ENCODE data around the gene PYDC1.
"Not testable (repeated sequence)": the region's sequence is repeated elsewhere in the genome, so short reads cannot be mapped to it uniquely, and the experiment has no call there.

The PYDC1 gene

DNA sequence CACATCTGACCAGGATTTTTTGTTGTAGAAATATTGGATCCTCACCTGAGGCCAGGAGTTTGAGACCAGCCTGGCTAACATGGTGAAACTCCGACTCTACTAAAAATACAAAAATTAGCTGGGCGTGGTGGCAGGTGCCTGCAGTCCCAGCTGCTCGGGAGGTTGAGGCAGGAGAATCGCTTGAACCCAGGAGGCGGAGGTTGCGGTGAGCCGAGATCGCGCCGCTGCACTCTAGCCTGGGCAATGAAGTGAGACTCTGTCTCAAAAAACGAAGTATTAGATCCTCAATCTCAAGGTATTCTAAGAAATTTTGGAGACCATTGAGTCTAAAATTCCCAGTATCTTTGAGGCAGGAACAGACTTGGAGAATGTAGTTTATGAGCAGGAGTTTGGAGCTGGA, 21.1 kb downstream of the PYDC1 start:
- DNase-seq (ENCODE audit: low read depth) = not testable (repeated sequence)

DNA sequence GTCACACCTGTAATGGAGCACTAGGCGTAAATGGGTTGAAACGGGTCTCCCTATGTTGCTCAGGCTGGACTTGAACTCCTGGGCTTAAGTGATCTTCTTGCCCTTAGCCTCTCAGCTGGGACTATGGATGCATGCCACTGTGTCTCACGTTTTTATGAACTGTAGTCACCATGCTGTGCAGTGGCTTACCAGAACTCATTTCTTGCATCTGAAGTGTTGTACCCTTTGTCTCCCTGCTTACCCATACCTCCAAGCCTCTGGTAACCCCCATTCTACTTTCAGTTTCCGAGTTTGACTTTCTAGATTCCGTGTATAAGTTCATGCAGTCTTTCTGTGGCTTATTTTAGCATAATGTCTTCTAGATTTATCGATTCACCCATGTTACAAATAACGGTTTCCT, 22.0 kb downstream of the PYDC1 start:
- DNase-seq (ENCODE audit: low read depth) = no peak

DNA sequence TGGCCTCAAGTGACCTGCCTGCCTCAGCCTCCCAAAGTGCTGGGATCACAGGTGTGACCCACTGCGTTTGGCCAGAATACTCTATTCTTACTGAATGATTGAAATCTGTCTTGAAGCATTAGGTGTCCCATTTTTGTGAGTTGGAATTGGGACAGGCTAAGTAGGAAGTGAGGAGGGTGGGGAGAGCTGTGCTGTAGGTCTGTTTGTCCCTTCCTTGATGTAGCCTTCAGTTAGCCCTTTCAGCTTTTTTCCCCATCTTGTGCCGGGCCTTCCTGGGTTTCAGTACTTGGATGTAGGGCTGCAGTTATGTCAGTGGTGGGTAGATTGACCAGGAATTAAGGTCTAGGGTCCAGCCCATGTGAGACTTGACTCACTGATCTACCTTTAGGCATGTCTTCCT, 23.1 kb downstream of the PYDC1 start:
- DNase-seq (ENCODE audit: low read depth) = no peak

DNA sequence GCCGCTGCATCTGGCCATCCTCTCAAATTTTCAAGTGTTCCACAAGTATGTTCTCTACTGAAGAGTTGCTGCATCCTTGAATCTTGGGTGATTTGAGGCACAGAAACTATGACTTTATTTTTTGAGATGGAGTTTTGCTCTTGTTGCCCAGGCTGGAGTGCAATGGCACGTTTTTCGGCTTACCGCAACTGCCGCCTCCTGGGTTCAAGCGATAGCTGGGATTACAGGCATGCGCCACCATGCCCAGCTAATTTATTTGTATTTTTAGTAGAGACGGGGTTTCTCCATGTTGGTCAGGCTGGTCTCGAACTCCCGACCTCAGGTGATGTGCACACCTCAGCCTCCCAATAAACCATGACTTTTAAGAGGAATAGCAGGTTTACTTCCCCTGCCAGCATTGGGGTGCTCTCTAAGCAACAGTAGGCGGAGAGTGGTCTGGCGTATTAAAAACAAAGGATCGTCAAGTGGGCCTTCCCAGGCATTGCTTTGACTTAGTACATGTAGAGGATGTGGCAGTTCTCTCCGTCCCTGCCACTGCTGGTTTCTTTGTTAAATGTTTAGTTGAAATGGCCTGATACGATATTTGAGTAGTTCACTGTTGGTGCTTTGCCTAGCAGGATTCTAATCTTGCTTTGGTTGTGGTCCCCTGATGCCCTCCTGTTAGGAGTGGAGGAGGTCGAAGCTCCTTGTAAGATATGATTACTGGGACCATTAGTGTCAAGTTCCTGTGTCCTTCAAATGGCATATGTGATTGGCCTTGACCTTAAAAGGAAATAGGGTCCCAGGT, 23.9 kb downstream of the PYDC1 start:
- no peak for DNase-seq (ENCODE audit: low read depth)

DNA sequence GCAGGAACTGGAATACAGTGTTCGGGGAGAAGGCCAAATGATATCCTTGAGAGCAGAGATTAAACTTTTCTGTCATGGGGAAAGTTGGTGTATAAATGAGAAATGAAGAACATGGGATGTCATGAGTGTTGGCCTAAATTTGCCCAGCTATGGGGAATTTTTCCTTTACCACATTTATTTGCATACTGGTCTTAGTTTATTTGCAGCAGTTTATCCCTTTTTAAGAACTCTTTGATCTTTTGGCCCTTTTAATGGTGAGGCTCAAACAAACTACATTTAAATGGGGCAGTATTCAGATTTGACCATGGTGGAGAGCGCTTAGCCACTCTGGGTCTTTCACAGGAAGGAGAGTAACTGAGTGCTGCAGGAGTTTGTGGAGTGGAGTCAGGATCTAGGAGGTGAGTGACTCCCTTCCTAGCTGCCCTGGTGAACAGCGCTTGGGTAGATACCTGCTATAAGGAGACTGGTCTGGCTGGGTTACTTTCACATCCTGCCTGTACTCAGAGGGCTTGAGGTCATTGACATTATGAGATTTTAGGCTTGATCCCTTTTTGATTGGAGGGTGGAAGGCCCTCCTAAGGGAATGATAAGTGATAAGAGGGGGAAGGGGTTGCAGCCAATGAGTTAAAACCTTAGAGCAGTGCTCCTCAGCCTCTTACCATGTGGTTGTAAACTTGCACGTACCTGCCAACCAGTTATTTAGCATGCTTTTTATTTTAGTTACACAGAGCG, 25.1 kb downstream of the PYDC1 start:
- DNase-seq (ENCODE audit: low read depth) = no peak

DNA sequence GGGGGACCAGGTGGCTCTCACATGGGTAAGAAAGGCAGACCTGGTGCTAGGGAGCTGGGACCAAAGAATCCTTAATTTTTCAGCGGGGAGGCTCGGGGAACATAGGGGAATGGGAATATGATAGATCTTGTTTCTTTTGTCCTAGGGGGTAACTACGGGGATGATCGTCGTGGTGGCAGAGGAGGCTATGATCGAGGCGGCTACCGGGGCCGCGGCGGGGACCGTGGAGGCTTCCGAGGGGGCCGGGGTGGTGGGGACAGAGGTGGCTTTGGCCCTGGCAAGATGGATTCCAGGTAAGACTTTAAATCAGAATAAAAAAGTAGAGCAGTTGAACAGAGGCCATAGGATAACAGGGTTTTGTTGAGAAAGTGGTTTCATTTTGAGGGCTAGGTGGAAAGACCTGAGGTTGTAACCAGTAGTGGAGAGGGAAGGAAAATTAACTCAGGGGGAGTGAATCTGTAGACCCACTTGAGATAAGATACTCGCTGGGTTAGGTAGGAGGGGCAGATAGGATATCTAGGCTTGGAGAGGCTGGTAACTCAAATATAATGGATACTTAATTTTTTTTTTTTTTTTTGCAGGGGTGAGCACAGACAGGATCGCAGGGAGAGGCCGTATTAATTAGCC, 26.0 kb downstream of the PYDC1 start:
- DNase-seq (ENCODE audit: low read depth) = no peak

DNA sequence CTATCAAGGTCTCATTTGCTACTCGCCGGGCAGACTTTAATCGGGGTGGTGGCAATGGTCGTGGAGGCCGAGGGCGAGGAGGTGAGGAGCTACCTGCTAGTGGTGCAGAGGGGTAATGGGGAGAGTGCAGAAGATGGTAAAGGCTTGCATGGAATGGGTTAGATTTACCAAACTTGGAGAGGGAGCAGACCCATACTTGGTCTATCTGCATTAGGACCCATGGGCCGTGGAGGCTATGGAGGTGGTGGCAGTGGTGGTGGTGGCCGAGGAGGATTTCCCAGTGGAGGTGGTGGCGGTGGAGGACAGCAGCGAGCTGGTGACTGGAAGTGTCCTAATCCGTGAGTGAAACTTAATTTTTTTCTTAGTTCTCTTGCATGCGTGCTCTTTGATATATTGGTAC, 26.9 kb downstream of the PYDC1 start:
- no peak for DNase-seq (ENCODE audit: low read depth)

DNA sequence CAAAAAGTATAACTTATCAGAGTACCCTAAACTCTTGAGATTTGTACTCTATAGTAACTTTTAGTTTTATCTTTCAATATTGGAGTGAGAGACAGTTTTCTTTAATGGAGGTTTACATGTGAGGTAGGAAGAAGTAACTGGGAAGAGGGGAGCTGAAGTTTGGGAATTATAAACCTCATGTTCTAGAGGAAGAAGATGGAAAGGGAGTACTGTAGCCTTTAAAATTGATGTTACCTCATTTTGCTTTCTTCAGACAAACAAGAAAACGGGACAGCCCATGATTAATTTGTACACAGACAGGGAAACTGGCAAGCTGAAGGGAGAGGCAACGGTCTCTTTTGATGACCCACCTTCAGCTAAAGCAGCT, 27.5 kb downstream of the PYDC1 start:
- no peak for DNase-seq (ENCODE audit: low read depth)

DNA sequence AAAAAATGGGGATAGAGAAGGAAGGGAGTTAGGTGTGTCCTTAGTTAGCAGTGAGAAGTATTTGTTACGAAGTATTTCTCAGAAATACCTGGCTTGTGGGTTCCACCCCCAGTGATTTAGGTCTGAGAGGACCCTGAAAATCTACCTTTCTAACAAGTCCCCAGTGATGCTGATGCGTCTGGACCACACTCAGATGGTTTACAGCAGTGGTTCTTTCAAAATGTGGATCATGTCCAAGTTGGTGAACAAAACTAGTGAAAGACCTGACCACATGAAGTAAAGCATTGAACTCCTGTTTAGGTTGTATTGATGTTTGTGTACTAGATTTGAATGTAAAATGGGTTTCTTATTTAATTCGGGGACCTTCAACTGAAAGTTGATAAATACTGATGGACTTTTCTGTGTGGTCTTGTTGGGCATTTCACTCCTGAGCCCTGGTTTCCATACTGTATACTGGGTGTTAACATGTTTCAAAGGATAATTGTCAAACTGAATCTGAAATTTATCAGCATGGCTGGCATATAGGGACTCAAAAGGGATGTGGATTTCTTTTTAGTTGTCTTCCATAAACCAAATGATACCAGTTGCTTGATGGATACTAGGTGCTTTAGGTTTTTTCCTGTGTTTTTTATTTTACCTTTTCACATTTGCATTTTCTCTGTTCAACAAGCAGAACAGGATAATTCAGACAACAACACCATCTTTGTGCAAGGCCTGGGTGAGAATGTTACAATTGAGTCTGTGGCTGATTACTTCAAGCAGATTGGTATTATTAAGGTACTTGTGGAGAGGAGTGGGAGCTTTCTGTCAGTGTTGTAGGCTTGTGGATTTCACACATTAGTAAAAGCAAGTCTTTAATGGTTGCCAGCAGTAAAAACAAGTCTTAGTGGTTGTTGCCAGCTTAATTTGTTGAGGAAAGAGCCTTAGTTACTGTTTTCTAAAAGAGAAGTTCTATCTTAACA, 28.2 kb downstream of the PYDC1 start:
- DNase-seq (ENCODE audit: low read depth) = no peak

DNA sequence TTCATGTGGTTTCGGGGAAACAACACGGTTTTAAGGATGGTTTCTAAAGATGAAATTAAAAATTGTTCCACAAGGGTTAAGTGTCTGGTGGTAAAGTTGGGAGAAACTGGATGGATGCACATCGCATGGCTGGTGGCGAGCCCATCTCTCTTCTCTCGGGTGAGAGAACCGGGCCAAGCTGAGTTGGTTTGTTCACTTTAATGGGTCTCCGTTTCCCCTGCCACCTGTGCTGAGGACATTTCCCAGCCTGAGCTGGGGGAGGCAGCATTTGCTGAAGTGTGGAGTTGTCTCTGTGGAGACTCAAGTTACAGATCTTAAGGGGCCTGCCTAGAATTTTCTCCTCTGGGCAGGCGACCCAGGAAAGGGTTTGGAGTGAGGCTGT, 29.1 kb downstream of the PYDC1 start:
- no peak for DNase-seq (ENCODE audit: low read depth)

DNA sequence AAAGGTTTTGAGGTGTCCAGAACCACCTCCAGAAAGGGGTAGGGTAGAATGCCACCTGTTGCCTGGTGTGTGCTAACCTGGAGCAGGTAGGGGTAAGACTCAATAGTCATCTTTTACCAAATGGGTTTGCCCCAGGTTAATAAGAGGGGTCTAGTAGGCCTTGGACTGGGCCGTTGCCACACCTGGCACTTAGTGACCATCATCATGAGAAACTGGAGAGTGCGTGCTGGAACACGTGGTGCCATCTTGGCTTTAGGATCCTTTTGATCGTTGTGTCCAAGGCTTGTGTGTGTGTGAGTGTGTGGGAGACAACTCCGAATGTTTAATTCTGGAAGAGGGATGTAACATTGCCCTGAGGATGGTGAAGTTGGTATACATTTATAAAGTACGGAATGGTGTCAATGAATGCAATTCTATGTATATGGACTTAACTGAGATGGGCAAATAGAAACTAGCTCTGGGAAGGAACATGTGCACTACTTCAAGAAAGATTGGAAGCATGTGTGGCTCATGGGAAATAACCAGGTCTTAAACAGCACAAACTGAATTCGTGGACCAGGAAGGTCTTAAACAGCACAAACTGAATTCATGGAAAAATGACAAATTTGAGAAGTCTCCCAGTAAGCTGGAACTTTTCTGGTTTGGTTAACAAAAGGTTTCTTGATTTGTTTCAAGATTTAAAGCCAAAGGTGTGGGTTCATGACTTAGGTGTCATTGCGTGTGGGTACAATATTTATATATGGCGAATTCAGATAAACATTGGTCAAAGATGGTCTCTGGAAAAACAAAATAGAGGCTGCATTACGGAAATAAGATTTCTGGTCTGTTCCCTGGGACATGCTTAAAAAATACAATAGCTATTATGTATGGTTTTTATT, 29.8 kb downstream of the PYDC1 start:
- no peak for DNase-seq (ENCODE audit: low read depth)

DNA sequence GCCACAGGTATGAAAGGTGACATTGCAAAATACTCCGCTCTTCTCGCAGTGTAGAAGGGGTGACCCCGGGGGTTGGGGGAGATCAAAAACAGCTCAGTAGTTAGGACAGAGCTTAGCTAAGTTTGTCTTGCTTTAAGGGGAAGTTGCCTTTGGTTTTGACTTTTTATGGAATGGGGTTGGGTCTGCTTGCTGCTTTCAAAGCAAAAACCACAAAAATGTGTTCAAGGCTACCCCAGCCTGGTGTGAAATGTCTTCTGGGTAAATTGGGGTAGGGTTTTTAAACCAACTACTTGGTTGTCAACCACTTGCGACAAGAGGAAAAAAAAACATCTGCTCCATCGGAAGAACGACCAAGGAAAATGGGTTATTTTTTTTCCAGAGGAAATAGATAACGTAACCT, 30.8 kb downstream of the PYDC1 start:
- no peak for DNase-seq (ENCODE audit: low read depth)

DNA sequence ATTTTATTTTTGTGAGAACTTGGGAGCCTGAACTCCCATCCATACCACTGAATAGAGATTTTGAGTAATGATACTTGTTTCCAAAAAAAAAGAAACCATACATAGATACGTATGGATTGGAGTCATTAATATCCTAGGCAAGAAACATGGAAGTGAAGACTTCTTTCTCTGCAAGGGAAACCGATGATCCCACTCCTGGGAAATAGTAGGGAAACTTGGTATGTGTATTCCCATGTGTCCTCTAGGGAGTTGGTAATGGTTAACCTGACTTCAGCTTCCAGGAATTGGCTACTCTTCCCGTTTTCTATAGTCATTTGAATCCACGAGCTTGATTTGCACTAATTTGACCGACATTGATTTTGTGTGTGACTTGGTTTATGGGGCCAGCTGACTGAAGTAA, 31.6 kb downstream of the PYDC1 start:
- no peak for DNase-seq (ENCODE audit: low read depth)

DNA sequence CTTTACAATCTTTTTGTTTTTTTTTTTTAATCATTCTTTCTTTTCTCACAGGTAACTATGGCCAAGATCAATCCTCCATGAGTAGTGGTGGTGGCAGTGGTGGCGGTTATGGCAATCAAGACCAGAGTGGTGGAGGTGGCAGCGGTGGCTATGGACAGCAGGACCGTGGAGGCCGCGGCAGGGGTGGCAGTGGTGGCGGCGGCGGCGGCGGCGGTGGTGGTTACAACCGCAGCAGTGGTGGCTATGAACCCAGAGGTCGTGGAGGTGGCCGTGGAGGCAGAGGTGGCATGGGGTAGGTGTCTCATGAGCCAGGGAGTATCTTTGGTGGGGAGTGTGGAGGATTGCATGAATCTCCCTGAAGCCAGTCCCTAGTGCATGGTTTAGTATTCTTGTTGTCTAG, 32.0 kb downstream of the PYDC1 start:
- DNase-seq (ENCODE audit: low read depth) = no peak

DNA sequence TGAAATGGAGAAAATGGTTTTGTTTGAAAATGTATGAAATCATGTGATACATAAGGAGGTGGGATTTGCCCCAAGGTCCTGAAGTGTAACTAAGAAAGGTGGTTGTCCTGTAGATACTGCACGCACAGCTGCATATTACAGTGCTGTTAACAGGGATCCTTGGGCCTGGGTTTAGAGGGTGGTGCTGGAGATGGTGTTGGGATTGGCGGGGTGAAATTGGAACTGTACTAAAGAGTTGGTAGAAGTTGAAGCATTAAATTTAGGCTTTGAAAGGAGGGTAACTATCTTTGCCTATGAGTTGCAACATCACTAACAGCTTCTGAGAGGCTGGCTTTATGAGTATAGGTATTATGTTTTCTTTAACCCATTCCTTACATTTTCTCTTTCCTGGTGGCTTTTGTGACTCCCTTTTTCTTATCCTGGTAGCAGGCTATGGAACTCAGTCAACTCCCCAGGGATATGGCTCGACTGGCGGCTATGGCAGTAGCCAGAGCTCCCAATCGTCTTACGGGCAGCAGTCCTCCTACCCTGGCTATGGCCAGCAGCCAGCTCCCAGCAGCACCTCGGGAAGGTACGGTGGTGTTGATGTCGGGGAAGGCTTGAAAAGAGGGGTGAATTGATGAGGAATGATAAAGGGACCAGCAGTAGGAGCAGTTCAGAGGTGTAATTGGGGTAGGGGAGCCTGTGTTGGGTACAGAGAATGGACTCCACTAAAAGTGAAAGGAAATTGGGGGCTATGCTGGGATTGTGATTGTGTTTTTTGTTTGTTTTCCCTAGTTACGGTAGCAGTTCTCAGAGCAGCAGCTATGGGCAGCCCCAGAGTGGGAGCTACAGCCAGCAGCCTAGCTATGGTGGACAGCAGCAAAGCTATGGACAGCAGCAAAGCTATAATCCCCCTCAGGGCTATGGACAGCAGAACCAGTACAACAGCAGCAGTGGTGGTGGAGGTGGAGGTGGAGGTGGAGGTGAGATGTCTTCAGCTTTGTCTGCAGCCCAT, 33.2 kb downstream of the PYDC1 start:
- DNase-seq (ENCODE audit: low read depth) = no peak

DNA sequence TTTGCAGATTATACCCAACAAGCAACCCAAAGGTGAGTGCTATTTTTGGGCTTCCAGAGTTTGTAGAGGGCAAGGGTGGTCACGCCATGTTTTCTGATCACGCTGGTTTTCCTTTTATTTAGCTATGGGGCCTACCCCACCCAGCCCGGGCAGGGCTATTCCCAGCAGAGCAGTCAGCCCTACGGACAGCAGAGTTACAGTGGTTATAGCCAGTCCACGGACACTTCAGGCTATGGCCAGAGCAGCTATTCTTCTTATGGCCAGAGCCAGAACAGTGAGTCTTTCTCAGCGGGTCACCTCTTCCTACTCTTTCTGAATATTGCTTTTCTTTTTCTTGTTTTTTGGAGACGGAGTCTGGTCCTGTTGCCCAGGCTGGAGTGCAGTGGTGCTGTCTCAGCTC, 34.5 kb downstream of the PYDC1 start:
- no peak for DNase-seq (ENCODE audit: low read depth)

DNA sequence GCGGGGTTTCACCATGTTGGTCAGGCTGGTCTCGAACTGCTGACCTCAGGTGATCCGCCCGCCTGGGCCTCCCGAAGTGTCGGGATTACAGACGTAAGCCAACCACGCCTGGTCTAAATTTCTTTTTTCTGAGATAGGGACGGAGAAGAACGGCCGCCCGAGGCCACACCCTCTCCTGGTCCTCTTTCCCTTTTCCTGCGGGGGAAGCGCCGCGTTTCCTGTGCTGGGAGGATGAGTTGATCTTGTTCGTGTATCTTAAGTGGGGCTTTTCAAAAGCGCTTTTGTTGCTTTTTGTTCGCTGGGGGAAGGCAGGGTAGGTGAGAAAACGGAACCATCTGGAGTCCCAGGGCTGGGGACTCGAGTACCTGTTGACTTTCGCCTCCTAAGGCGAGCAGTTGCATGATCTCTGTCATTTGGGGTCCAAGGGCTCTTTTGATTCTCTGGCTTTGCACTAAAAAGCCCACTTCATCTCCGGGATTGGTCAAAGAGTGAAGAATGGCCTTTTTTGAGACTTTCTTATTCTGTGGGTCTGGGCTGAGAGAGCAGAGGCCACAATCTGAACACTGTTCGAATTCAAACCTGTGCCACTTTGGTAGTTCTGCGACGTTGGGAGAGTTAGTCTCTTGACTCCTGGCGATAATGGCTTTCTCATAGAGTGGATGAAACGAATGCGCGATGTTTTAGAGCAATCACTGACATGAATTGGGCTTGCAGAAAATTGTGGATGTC, 35.7 kb downstream of the PYDC1 start:
- DNase-seq (ENCODE audit: low read depth) = no peak

DNA sequence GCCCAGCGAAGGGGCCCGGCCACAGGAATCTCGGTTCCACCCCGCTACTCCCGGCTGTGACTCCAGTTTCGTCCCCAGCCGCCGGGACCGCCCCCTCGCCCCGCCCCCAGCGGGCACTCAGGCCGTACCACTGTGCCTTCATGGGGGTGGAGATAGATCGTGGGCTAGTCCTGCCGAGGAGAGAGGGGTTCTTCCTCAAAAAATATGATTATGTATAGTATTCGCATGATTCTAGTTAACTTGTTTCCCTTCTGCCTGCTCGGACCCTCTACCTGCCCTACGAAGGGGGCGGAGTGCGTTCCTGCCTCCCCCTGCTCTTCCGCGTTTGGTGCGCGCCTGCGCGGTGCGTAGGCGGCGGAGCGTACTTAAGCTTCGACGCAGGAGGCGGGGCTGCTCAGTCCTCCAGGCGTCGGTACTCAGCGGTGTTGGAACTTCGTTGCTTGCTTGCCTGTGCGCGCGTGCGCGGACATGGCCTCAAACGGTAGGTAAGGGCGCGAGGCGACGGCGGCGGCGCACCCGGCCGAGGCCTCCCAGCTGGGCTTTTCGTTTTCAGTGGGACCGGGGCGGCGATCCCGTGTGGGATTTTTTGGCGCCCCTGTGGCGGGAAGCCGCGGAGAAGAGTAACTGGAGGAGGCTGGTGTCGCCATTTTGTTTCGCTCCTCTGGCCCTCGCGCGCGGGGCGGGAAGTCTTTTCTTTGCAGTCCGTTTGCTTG, 37.0 kb downstream of the PYDC1 start, which contains the start of gene FUS:
Gene FUS (plus strand): TSS at position 393 of the 713 bp plus-strand sequence. CDS start 76 bp downstream, at position 469.
- peak; percentile 95 for DNase-seq (ENCODE audit: low read depth)

All from CMK (cell line).